Astrocyte (in vitro differentiated cells and primary cell): ENCODE results near the gene F7.

ENCODE experiments used
- CTCF ChIP-seq: IDR thresholded peaks from 2 replicates; pipeline ENCODE4 v1.5.1; 2011; ENCODE audit warnings: low read depth, mild to moderate bottlenecking, inconsistent platforms, low read length, moderate library complexity; ENCODE audit not compliant: insufficient read depth
- EZH2 ChIP-seq: IDR thresholded peaks from 2 replicates; pipeline ENCODE4 v1.6.1; 2012; ENCODE audit warnings: mild to moderate bottlenecking, low read length, inconsistent platforms; ENCODE audit not compliant: insufficient read depth

- no peak for TF ChIP-seq EZH2
- no peak for TF ChIP-seq CTCF
Observed at GRCh38 chr13:113062691-113063090, 42.9 kb upstream of the F7 start.
